ENCODE data around the gene ELP5. TPM values are rescaled to one million over a fixed set of nuclear protein-coding genes. Genes with fewer than 3 reads are reported as not detected.

ELP5 gene
- total RNA-seq, 2 experiments from 2014 or later, result 84.6 to 97.3 TPM

- peak overlapping the region; percentile 17; the same call in 1 of the 2 replicates for H2AFZ ChIP-seq (ENCODE audit: low read length)
- no peaks in the 10 kb centered on the region for H3K9me2 ChIP-seq (ENCODE audit: insufficient read depth, low read length)
- H3K4me2 ChIP-seq (ENCODE audit: low read length), result peak overlapping the region; percentile 91
- H4K20me1 ChIP-seq (ENCODE audit: insufficient read depth, low read length), result no peaks in the 10 kb centered on the region
- peaks cover 64% of the 10 kb centered on the region for H3K4me1 ChIP-seq (ENCODE audit: insufficient read depth, low read length, poor library complexity, severe bottlenecking)
- H3K79me2 ChIP-seq (ENCODE audit: insufficient read depth, low read depth, low read length), result peaks cover 19% of the 10 kb centered on the region
- no peaks in the 10 kb centered on the region for H3K9me3 ChIP-seq (ENCODE audit: low read length)
- POLR2A ChIA-PET, result no interaction called here
- BruUV-seq (replicated peaks), result no TSS peak
- H3K4me3 ChIP-seq (ENCODE audit: low read depth, low read length, poor library complexity, severe bottlenecking), result peak overlapping the region; percentile 75
- no peak for TF ChIP-seq CTCF (conservative IDR thresholded peaks at IDR 0.05; ENCODE audit: low read length)
- no peak for TF ChIP-seq EZH2phosphoT487 (IDR thresholded peaks at IDR 0.05; ENCODE audit: borderline replicate concordance, low read depth, low read length)
- H3K36me3 ChIP-seq (ENCODE audit: insufficient read depth, low read length), result peaks cover 25% of the 10 kb centered on the region; the same call in 1 of the 2 replicates
- CTCF ChIA-PET (ENCODE audit: unreplicated experiment), result no interaction called here
- H3K27ac ChIP-seq (ENCODE audit: low read depth, low read length, poor library complexity, severe bottlenecking), result peak overlapping the region; percentile 71
- intact Hi-C loops (cut with micrococcal nuclease; ENCODE audit: unreplicated experiment), result no loop called here
- DNase-seq (ENCODE audit: low spot score), result no peak
Observed at GRCh38 chr17:7218166-7218565, 33.8 kb upstream of the ELP5 start.

- ChIA-PET CTCF (ENCODE audit: unreplicated experiment) (interaction anchor here (0.6 kb wide), 1 partner anchor 90 kb away, joined by 3 read pairs; no protein-coding TSS in a partner anchor), POLR2A (interaction anchor here (0.5 to 1.5 kb wide), 3 partner anchors 24 to 536 kb away, joined by 3 to 4 read pairs (median 3); partner anchors contain the start of gene GABARAP)
- peaks cover 59% of the 10 kb centered on the region for H3K4me1 ChIP-seq (ENCODE audit: insufficient read depth, low read length, poor library complexity, severe bottlenecking)
- H3K4me2 ChIP-seq (ENCODE audit: low read length), result peak overlapping the region; percentile 91
- no peak for DNase-seq (ENCODE audit: low spot score)
- H3K79me2 ChIP-seq (ENCODE audit: insufficient read depth, low read depth, low read length), result peaks cover 13% of the 10 kb centered on the region
- no peaks in the 10 kb centered on the region for H3K9me3 ChIP-seq (ENCODE audit: low read length)
- H3K9me2 ChIP-seq (ENCODE audit: insufficient read depth, low read length), result no peaks in the 10 kb centered on the region
- BruUV-seq (replicated peaks), result no TSS peak
- H3K36me3 ChIP-seq (ENCODE audit: insufficient read depth, low read length), result peaks cover 31% of the 10 kb centered on the region
- no peaks in the 10 kb centered on the region for H4K20me1 ChIP-seq (ENCODE audit: insufficient read depth, low read length)
- TF ChIP-seq CTCF (conservative IDR thresholded peaks at IDR 0.05; ENCODE audit: low read length), result no peak
- TF ChIP-seq EZH2phosphoT487 (IDR thresholded peaks at IDR 0.05; ENCODE audit: borderline replicate concordance, low read depth, low read length), result no peak
- intact Hi-C loops (cut with micrococcal nuclease; ENCODE audit: unreplicated experiment), result no loop called here
- peak overlapping the region; percentile 71 for H3K27ac ChIP-seq (ENCODE audit: low read depth, low read length, poor library complexity, severe bottlenecking)
- peak overlapping the region; percentile 26; the same call in 1 of the 2 replicates for H2AFZ ChIP-seq (ENCODE audit: low read length)
- no peak overlapping the region for H3K4me3 ChIP-seq (ENCODE audit: low read depth, low read length, poor library complexity, severe bottlenecking)
Observed at GRCh38 chr17:7218758-7219157, 33.3 kb upstream of the ELP5 start.

GRCh38 chr17:7219229-7219811, 32.7 kb upstream of the ELP5 start:
- Histone ChIP-seq H2AFZ (ENCODE audit: low read length) (peak overlapping the region; percentile 26; the same call in 1 of the 2 replicates), H3K4me2 (ENCODE audit: low read length) (peak overlapping the region; percentile 91), H3K4me3 (ENCODE audit: low read depth, low read length, poor library complexity, severe bottlenecking) (peak overlapping the region; percentile 78), H4K20me1 (ENCODE audit: insufficient read depth, low read length) (no peaks in the 10 kb centered on the region), H3K4me1 (ENCODE audit: insufficient read depth, low read length, poor library complexity, severe bottlenecking) (peaks cover 56% of the 10 kb centered on the region), H3K9me2 (ENCODE audit: insufficient read depth, low read length) (no peaks in the 10 kb centered on the region), H3K36me3 (ENCODE audit: insufficient read depth, low read length) (peaks cover 37% of the 10 kb centered on the region), H3K79me2 (ENCODE audit: insufficient read depth, low read depth, low read length) (peaks cover 13% of the 10 kb centered on the region), H3K27ac (ENCODE audit: low read depth, low read length, poor library complexity, severe bottlenecking) (peak overlapping the region; percentile 71), H3K9me3 (ENCODE audit: low read length) (no peaks in the 10 kb centered on the region)
- intact Hi-C loops (cut with micrococcal nuclease; ENCODE audit: unreplicated experiment), result no loop called here
- POLR2A ChIA-PET, result interaction anchor here (0.5 to 1.5 kb wide), 3 partner anchors 23 to 535 kb away, joined by 3 to 4 read pairs (median 3); partner anchors contain the start of gene GABARAP
- CTCF ChIA-PET (ENCODE audit: unreplicated experiment), result interaction anchor here (0.6 kb wide), 1 partner anchor 90 kb away, joined by 3 read pairs; no protein-coding TSS in a partner anchor
- DNase-seq (ENCODE audit: low spot score), result no peak
- BruUV-seq (replicated peaks), result no TSS peak
- TF ChIP-seq CTCF (conservative IDR thresholded peaks at IDR 0.05; ENCODE audit: low read length), result no peak
- TF ChIP-seq EZH2phosphoT487 (IDR thresholded peaks at IDR 0.05; ENCODE audit: borderline replicate concordance, low read depth, low read length), result no peak

Data from OCI-LY7 (cell line).